Anterior cingulate cortex (tissue), 58 donors: ENCODE measurements around the gene ZFTA.
"Not testable (repeated sequence)": the region's sequence is repeated elsewhere in the genome, so short reads cannot be mapped to it uniquely, and the experiment has no call there.

ENCODE experiments used
- DNase-seq, 58 donors: peaks; one replicate each; lab custom pipeline; 2025; lab: John Stamatoyannopoulos, UW

Gene ZFTA

DNA sequence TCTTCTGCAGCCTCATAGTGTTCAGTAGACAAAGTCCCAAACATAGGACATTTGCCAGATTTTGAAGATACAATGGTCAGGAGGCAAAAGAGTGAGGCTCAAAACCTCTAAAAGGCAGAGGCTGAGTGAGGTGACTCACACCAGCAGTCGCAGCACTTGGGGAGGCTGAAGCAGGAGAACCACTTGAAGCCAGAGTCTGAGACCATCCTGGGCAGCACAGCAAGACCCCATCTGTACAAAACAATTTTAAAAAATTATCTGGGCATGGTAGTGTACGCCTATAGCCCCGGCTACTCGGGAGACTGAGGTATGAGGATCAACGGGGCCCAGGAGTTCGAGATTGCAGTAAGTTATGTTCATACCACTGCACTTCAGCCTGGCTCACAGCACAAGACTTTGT is 14.2 kb upstream of the ZFTA start:
- no peak for DNase-seq

DNA sequence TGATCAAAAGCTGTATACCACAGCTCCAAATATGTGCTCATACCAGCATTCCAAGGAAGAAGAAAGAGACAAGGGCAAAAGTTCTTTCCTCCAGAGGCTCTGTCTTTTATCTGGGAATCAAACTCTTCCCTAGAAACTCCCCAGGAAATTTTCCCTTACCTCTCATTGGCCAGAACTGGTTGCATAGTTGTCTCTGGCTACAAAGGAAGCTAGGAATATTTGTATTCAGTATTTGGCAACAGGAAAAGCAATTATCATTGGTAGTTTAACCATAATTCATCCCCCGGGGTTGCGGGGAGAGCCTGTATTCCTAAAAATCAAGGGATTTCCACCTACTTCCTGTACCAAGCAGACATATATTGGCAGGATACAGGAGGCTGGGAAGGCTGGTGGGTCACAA is 10.5 kb upstream of the ZFTA start:
- DNase-seq = no peak

DNA sequence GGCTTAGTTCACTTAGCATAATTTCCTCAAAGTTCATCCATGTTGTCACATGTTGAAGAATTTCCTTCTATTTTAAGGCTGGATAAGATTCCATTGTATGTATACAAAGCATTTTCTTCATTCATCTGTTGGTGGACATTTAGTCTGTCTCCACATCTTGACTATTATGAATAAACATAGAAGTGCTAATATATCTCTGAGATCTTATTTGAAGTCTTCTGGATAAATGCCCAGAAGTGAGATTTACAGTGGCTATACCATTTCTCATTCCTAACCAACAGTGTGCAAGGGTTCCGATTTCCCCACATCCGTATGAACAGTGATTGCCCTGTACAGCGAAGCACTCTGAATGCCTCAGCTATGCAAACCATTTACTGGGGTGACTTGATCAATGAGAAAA is 6.6 kb upstream of the ZFTA start:
- no peak for DNase-seq

DNA sequence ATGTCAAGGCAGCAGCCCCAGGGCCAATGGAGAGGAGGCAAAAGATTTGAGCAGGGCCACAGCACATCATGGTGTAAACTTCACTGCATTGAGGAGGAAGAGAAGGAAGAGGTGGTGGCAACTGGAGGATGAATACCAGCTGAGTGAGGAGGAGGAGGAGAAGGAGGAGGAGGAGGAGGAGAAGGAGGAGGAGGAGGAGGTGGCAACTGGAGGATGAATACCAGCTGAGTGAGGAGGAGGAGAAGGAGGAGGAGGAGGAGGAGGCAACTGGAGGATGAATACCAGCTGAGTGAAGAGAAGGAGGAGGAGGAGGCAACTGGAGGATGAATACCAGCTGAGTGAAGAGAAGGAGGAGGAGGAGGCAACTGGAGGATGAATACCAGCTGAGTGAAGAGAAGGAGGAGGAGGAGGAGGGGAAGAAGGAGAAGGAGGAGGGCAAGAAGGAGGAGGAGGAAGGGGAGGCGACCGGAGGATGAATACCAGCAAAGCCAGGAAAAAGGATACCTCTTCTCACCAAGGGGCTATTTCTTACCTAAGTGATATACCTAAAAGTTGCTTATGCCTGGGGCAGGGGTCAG is 3.3 kb upstream of the ZFTA start:
- DNase-seq = not testable (repeated sequence)

DNA sequence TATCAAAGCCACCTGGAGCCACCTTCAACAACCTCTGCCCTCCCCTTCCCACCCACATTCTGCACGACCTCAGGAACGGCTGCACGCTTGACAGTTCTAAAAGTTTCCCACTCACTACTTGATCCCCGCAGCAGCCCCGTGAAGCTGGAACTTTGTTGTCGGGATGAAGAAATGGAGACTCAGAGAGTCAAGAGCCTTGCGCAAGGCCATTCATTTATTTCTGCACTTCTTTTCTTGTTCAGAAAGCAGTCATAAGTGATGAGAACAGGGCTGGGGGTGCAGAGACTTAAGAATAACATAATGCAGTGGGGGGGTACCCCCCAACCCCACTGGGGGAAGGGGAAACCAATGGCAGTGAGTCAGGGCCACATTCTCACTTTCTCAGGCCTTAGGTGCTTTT is 2.2 kb upstream of the ZFTA start:
- DNase-seq = no peak

DNA sequence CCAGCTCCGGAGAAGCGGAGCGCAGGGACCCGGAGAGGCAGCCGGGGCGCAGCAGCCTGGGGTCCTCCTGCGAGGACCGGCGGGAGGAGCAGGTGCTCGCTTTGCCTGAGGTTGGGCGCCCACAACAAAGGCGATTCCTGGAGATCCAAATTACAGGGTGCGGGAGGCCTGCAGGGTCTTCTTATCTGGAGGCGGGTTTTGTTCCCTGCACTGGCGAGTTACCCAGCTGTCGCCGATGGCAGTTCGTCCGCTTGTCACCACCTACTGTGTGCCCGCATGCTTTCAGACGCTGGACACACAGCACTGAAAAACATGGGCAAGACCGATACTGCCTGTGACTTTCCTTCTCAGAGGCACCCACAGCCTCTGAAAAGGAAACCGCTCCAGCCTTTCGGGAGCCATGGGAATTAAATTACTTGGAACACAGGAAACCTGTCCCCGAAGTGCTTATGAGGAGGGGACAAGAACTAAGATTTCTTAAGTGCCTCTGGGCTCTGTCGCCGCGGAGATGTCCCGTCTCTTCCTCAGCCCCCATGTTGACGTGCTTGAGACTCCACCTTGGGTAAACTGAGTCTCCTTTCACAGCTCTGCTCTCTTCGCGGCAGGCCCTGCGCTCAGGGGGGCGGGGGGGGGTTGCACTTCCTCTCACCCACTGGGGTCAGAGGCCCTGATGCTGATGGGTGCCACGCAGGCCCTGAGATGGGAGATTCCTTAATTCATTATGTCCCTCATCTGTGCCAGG is 1.3 kb upstream of the ZFTA start:
- DNase-seq = peak in 4 of 58 donors; percentile 17 to 53 (median 36)

DNA sequence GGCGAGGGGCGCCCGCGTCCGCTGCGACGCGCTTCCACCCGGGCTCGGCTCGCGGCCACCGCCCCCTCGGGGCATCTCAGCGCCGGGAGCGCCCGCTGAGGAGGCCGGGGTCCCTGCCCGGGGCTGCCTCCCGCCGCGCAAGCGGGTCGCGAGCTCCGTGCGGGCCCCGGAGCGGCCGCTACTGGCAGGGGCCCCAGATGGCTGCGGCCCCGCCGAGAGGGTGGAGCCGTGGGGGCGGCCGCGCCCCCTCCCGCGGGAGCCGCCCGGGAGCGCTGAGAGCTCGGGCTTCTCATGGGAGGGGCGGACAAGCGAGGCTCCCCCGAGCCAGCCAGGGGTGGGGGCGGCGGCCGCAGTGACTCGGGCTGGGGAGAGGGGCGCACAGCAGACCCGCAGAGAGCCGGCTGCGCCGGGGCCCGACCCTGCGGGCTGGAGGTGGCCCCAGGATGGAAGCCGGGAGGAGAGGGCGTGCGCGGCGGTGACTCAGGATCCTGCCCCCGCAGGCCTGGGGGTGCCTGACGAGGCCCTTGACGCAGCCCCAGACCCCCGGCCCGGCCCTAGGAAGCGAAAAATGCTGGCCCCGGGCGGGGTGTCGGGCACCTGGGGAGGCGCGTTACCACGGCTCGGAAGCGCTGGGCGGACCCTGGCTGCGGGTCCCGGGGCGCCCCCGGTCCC is 603 bp upstream of the ZFTA start:
- peak in 6 of 58 donors; percentile 18 to 69 (median 40) for DNase-seq

DNA sequence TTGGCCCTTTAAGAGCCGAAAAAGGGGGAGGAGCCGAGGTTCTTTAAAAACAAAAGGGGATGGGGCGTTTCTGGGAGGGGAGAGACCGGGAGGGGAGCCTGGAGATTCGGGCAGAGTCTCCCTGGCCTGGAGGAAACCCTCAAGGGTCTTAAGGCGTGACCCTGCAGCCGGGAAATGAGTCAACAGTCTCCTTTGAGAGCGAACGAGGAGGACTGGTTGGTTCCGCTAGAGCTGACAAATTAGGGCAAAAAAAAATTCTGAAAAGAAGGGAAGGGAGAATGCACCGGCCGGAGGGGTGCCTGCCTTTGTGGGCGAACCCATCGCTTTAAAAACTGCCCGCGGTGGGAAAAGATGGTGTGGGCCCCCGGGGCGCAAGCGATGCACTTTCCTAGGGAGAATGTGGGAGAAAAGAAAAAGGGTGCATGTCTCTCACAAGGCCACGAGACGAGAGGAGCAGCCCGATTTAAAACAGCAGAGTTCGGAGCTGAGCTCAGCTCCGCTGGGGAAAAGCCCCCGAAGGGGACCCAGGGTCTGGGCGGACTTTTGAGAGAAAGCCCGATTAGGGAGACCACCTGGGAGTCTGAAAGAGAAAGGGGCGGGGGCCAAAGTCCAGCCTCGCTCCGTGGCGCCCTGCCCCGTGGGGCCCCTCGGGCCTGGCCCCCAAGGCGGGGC is 874 bp downstream of the ZFTA start:
- DNase-seq = peak in 42 of 58 donors; percentile 18 to 76 (median 46)

DNA sequence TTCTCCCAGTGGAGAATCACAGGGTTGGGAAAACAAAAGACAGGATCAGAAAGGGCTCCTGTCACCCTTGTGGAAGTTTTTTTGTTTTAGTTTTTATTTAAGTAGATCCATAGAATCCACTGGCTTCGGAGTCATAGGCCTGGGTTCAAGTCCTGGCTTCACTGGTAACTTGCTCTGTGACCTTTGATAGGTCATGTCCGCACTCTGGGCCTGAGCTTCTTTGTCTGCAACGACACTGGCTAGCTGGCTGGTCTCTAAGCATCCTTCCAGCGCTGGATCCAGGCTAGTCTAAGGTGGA is 1.4 kb downstream of the ZFTA start:
- no peak for DNase-seq

DNA sequence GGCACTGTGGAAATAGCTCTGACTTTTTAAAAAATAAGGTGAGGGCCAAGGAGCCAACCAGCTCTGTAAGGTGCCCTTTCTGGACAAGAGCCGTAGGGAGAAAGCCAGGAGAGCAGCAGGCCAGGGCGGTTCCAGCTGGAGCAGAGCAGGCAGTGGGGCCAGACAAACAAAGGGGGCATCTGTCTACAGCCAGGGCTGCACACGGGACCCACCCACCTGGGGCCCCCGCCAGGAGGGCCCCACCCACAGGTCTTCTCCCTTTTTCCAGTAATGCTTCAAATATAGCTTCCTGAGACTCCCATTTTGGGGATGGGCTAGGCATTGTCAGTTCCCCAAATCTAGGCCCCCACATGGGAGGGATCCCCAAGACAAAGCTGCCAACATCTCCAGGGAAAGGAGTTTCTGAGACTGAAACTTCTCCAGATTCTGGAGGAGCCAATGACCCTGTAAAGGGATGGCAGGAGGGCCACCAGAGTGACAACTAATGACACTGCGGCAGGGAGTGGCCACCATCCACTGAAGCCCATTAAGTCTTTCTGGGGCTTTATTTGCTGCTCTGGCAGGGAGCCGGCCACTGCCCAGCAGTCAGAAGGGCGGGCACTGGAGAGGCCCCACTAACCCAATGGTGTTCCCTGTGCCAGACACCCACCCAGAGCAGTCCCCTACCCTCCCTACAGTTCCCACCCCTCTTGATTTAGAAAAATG is 1.9 kb downstream of the ZFTA start:
- DNase-seq = peak in 3 of 58 donors; percentile 14 to 48 (median 42)

DNA sequence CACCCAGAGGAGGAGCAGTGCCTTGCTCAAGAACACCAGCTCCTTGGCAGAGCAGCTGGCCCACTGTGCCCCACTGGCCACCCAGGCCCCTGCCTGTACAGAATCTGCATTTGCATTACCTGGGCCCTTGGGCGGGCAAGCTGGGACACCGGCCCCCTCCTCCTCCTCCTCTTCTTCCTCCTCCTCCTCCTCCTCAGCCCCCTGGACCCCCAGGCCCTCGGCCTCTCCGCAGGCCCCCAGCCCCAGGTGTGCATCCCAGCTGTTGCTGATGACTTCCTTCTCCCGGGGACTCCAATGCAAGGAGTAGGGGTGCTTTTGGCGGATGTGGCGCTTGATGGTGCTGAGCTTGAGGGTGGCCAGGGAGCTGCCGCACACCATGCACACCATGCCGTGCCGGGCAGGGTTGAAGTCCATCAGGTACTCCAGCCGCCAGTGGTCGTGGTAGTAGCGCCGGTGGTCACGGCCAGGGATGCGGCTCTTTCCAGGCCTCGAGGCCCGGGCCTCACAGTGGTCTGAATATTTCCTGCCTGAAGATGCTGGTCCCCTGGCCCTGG is 2.8 kb downstream of the ZFTA start:
- DNase-seq = no peak

DNA sequence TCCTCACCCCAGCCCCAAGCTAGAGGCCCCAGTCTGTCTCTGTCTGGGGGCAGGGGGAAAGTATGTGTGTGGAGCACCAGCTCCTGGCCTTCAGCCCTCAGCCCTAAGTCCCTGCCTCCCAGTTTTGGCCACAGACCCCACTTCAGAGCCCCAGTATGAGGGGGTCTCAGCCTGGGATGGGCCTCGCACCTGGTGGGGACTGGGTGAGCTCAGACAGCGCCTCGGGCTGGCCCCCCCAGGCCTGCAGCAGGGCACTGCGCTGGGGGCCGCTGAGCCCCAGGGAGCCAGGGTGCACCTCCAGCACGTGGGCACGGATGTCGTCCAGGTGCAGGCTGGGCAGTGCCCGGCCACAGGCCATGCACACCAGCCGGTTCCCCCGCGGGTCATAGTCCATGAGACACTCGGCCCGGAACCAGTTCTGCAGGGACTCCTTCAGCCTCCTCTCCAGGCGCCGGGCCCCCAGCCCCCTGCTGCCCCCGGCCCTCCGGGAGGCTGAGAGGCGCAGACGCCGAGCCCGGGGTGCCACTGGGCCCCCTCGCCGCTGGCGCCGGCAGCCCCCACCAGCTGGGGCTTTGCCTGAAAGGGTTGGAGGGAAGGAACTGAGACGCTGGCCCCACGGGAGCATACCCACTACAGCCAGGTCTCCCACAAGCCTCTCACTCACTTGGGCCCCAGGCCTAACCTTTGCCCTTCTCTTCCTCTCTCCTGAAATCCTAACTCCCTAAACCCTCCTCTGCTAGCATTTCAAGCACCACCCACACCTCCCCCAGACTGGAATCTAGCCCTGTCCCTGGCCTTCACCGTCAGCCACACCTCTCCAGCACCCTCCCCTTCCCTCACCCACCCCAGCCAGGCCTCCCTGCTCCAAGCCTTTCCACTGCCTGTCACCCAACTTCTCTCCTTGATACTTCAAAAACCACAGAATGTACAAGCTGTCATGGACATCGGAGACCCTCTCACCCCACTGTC is 3.6 kb downstream of the ZFTA start:
- no peak for DNase-seq

DNA sequence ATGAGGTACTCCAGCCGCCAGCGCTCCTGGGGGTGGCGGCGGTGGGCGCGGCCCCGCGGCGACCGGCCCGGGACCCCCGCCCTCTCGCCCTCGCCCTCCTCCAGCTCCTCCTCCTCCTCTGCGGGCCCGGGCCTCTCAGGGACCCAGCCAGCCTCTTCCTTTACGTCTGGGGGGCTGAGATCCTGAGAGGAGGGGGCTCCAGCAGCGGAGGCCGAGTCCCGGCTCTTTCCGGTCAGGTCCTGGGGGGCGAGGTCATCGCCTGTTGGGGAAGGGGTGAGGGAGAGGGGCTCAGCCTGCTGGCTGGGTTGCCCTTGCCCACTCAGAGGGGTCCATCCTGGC is 4.3 kb downstream of the ZFTA start:
- DNase-seq = no peak

DNA sequence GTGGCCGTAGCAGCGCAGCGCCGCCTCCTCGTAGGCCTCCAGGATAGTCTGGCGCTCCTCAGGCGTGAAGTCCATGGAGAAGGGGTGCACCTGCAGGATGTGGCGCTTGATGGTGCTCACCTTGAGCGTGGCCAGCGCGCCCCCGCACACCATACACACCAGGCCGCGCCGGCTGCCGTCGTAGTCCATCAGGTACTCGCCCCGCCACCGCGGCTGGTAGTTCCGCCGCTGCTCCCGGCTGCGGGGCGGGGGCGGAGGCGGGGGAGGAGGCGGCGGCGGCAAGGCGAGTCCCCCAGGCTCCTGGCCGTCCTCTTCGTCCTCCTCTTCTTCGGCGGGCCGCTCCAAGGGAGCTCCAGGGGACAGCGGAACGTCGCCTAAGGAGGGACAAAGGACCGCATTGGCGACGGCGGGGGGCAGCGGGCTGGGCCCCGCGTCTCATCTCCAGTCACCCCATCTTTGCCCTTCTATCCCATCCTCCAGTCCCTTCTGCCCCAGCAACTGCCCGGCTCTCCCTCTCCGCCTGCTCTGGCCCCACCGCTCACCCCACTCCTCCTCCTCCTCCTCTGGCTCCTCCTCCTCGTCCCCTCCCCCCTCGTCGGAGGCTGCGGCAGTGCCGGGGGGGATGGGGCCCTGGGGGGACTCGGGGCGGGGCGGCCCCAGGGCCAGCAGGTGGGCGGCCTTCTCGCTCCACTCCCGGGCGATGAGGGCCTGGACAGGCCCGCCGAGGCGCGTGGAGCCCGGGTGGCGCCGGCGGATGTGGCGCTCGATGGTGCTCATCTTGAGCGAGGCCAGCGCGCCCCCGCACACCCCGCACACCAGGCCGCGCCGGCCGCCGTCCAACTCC is 4.9 kb downstream of the ZFTA start:
- peak in 16 of 58 donors; percentile 16 to 54 (median 31) for DNase-seq

DNA sequence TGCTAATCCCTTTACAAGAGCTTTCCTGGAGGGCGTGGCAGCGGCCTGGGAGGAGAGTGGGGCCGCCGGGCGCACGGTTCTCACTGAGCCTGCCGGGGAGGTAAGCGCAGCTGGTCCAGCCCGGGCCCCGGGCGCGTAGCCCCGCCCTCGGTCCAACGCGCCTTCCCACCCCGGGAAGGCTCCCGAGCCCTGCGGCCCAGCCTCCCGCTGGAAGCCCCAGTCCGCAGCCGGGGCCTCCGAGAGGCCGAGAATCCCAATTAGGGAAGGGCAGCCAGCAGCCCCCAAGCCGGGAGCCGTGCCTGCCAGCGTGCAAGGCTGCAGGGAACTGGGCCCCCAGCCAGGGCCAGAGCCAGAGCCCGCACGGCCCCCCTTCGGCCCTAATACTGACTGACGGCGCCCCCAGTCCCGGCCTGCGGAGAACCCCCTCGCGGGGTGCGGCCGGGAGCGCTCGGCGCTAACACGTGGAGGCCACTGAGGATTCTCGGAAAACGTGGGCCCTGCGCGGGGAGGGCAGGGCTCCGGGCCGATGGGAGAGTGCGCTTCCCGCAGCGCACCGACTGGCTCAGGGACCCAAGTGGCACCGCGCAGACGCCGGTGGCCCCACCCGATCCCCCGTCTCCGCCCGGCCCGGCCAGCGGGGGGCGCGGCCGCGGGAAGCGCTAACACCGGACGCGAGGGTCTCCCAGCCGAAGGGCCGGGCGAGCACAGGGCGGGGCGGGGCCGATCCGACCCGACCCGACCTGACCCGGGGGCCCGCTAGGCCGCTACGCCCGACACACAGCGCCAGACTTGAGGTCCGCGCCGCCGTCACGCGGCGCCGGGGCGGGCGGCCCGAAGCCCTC is 5.7 kb downstream of the ZFTA start:
- DNase-seq = peak in 49 of 58 donors; percentile 30 to 82 (median 60)

DNA sequence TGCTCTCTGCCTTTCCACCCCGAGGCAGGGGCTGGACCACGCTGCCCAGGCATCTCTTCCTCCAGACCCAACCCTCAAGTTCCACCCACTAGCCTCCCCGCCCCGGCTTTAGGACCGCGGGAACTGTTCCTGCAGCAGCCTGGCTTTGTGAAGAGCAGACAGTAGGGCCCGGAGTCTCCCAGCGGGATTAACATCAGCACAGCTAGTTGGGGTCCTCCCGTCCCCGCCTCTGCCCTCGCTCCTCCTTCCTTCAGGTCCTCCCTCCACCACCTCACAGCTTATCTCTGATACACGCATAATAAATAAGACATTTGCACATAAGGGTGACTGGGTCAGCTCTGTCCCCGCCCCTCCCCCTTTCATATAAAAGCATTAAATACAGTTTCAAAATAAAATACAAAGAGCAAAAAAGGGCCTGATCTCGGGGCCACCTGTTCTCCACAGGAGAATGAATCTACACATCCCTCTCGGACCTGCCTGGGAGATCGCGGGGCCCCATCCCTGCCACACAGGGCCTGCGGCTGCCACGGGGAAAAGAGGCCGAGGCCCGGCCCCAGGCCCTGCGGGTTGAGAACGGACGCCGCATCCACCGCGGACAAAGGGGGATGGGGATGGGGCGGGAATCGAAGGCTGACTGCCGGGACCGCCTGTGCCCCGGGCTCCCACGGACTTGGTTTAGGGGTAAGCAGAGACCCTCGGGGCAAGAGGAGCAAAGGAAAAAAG is 6.5 kb downstream of the ZFTA start:
- peak in 13 of 58 donors; percentile 6 to 62 (median 31) for DNase-seq

DNA sequence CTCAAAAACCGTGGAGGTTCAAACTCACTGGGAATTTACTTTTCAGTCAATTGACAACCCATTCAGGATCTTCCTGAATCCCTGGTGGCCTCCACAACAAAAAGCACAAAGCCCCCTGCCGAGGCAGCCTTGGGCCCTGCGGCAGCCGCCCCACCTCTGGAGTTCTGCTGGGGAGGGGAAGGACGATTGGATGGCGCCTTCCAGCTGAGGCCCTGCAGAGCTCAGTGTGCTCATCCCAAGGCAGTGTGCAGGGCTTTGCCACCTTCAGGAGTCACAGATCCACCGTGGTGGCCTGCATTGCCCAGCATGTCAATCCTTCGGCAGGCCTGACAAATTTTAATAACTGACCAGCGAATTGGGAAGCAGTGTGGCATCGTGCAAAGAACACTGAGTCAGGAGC is 7.4 kb downstream of the ZFTA start:
- no peak for DNase-seq
